GM18519 (cell line): ENCODE data around the gene PLCB3.

Experiments
- ATAC-seq: cut with Tn5 transposase; IDR thresholded peaks from one replicate; pipeline ENCODE4 v1.9.1; 2021; ENCODE audit warnings: mild to moderate bottlenecking, moderate library complexity; ENCODE audit not compliant: unreplicated experiment, low FRiP score

Gene PLCB3

DNA sequence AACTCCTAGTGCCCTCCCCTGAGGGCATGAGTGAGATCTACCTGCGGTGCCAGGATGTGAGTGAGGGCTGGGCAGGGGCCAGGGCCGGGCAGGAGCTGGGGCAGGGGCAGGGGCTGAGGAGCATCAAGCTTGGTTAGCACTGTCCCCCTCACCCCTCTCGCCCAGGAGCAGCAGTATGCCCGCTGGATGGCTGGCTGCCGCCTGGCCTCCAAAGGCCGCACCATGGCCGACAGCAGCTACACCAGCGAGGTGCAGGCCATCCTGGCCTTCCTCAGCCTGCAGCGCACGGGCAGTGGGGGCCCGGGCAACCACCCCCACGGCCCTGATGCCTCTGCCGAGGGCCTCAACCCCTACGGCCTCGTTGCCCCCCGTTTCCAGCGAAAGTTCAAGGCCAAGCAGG, 31.1 kb upstream of the PLCB3 start:
- ATAC-seq, result no peak

DNA sequence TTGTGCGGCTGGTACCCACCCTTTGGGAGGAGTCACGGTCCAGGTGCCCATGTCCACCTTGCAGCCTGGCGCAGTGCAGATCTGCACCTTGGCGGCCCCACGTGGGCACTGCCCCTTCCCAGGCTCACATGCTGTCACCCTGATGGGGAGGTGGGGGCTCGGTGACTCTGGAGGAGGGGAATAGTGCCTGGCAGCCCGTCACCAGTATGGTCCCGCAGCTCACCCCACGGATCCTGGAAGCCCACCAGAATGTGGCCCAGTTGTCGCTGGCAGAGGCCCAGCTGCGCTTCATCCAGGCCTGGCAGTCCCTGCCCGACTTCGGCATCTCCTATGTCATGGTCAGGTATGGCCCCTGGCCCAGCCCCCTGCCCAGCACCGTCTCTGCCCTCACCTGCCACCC, 30.5 kb upstream of the PLCB3 start:
- no peak for ATAC-seq

GRCh38 chr11:64222651-64223000, 28.7 kb upstream of the PLCB3 start:
- no peak for ATAC-seq

- ATAC-seq, result no peak
Measured at GRCh38 chr11:64223001-64223651, 28.2 kb upstream of the PLCB3 start.

GRCh38 chr11:64224151-64224890, 27.0 kb upstream of the PLCB3 start:
- no peak for ATAC-seq

GRCh38 chr11:64224891-64225607, 26.3 kb upstream of the PLCB3 start:
- ATAC-seq, result no peak

DNA sequence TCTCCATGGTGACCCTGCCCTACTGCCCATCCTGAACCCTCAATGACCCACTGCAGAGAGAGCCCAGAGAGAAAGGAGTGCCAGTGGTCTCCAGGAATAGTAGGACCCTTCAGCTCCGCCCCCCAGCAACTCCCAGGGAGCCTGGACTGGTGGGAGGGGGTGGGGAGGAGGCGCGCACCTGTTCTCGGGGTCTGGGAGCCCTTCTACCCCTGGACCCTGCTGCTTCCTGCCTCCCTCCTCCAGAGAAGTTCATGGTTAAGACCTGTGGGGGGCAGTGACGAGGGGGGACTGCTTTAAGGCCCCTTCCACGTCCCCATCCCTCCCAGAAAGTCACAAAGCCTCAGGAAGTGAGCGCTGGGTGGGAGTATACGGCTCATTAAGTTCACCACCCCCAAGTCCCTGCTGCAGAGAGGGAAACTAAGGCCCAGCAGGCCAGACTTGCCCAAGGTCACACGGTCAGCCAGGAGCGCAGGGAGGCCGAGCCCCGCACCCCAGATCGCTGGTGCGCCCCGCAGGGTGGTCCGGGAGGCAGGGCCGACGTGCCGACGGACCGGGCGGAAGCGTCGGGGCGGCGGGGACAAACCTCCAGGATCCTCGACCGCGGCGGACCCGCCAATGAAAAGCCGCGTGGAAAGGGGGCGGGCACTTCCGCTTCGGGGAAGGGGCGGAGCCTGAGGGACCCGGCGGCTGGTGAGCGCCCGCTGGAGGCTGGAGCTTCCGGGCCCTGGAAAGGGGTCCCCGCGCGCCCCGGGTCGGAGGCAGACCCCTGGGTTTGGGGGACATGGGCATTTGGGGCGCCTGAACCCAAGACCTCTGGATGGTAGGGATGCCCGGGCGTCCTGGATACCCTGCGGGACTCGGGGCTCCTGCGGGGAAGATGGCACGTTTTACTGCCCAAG, 25.5 kb upstream of the PLCB3 start, which contains the start of the genes NUDT22 and TRPT1:
NUDT22 (plus strand) TSS at position 667 of the 899 bp plus-strand sequence. CDS start 379 bp downstream, outside the sequence.
TRPT1 (minus strand) TSS at position 579 of the 899 bp plus-strand sequence; CDS start at position 253, 326 bp downstream.
- ATAC-seq, result no peak

GRCh38 chr11:64226507-64227051, 24.8 kb upstream of the PLCB3 start:
- ATAC-seq, result no peak

DNA sequence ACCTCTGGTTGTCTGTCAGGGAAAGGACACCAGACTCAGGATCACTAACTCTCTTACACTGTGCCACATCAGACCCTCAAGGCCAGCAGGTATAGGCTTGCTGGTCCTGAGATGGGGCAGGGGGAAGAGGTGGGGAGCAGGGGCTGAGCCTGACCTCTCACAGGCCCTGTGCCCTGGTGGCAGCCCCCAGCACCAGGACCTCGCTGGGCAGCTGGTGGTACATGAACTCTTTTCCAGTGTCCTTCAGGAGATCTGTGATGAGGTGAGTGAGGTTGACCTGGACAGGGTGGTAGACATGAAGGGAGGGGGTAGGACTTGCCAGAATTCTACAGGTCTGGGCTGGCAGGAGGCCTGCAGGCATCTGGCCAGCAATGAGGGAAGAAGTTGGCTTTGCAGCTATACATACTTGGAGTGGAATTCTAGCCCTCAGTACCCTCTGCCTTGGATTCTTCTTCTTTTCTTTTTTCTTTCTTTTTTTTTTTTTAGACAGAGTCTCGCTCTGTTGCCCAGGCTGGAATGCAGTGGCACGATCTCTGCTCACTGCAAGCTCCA, 23.8 kb upstream of the PLCB3 start:
- no peak for ATAC-seq

GRCh38 chr11:64229090-64229743, 22.1 kb upstream of the PLCB3 start:
- no peak for ATAC-seq

GRCh38 chr11:64229744-64230170, 21.6 kb upstream of the PLCB3 start:
- no peak for ATAC-seq

DNA sequence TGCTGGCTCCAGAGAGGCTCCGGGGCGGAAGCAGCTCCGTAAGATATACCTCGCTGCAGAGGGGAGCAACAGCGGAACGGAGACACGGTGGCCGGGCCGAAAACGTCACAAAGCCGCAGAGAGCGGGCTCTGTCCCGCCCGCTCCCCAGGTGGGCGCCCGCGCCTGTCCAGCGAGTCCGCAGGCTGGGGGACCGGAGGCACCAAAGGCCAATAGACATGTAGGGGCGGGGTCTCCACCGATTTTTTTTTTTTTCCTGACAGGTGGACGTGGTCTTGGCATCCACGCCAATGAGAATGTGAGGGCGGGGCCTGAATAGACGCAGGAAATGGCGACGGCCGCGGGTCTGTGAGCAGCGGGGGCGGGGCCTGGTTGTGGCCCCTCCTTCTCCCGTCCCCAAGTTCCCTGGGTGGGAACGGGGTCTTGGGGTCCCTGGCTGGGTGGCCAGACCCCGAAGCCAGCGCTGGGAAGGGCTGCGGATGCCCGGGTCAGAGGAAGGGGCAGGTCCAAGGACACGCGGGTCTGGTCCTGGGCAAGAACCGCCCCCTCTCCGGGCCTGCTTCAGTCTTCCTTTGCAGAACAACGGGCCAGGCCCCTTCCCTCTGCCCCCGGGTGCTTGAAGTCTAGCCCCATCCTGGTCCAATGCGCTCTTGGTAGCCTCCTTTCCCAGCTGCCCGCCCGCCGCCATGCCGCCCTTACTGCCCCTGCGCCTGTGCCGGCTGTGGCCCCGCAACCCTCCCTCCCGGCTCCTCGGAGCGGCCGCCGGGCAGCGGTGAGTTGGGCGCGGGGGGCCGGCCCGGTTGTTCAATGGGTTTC, 21.0 kb upstream of the PLCB3 start, which contains the start of gene DNAJC4:
DNAJC4 (plus strand) TSS at position 378 of the 814 bp plus-strand sequence; CDS start at position 685, 307 bp downstream.
- ATAC-seq, result no peak

GRCh38 chr11:64230985-64231365, 20.4 kb upstream of the PLCB3 start:
- ATAC-seq, result no peak

DNA sequence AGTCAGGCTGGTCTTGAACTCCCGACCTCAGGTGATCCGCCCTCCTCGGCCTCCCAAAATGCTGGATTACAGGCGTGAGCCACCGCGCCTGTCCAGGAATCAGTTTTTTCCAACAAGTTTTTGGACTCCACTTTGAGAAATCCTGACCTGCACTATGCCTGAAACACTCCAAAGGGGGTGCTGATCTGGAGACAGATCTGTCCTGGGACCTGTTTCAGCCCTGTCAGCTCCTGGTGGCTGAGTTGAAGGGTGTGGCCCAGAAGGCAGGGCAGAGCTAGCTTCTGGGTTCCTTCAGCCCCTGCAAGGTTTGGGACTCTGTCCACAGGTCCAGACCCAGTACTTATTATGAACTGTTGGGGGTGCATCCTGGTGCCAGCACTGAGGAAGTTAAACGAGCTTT, 19.8 kb upstream of the PLCB3 start:
- ATAC-seq, result no peak

GRCh38 chr11:64232182-64232966, 19.0 kb upstream of the PLCB3 start:
- ATAC-seq, result no peak

DNA sequence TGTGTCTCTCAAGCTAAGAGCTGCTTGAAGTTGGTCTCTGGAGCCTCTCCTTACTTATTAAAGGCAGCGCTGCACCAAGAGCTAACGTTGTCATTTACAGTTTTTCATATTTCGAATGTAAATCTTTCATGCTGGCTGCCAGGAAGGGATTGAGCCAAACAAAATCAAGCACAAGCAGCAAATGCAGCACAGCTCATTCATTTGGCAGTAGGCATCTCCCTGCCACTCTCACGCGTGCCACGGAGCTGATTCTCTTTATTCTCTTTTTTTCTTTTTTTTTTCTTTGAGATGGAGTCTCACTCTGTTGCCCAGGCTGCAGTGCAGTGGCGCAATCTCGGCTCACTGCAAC, 18.4 kb upstream of the PLCB3 start:
- no peak for ATAC-seq

DNA sequence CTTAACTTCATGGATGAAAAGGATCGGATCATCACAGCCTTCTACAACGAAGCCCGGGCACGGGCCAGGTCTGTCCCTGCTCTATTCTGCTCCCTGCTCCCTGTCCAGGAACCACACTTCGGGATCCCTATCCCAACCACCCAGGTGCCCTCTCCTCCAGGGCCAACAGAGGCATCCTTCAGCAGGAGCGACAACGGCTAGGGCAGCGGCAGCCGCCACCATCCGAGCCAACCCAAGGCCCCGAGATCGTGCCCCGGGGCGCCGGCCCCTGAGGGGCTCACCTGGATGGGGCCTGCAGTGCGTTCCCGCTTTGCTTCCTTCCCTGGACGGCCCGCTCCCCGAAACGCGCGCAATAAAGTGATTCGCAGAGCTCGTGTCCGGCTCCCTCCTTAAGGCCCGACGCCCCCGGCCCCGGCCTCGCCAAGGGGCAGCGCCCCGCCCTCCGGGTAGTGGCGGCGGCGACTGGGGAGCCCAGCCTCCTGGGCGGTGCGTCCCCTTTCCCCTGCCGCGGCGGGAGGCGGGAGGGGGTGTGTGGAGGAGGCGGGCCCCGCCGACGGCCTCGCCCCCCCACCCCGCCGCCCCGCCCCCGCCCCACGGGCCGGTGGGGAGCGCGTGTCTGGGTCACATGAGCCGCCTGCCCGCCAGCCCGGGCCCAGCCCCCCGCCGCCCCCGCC, 17.3 kb upstream of the PLCB3 start, which contains the start of gene VEGFB:
VEGFB (plus strand) TSS at position 672 of the 674 bp plus-strand sequence. CDS start 250 bp downstream, outside the sequence.
- ATAC-seq, result no peak
